Endothelial cell of umbilical vein (primary cell): ENCODE measurements around the gene CD320. TPM values are rescaled to one million over a fixed set of nuclear protein-coding genes. Genes with fewer than 3 reads are reported as not detected.

ENCODE experiments used
- BruUV-seq: library from RNA; stranded (reverse); fragments of 400-500 nt; replicated peaks from 2 replicates; lab custom pipeline; 2021; lab: Mats Ljungman, UMichigan
- CTCF ChIA-PET: fragments of 300-600, 350-600 bp; sonication (Branson Sonifier 250); formaldehyde crosslinking; loops from one replicate; lab custom pipeline; 2021; ENCODE audit warnings: antibody characterized with exemption, inconsistent platforms; lab: Charles Lee
- POLR2A ChIA-PET: fragments of 300-600, 350-600 bp; sonication (Branson Sonifier 250); formaldehyde crosslinking; loops from one replicate; lab custom pipeline; 2021; ENCODE audit warnings: antibody characterized with exemption, inconsistent platforms; lab: Charles Lee
- DNase-seq: peaks from one replicate; pipeline ENCODE4 v3.0.0-alpha.2; 2011; ENCODE audit warnings: low read depth, low spot score
- FAIRE-seq: peaks from 2 replicates; lab custom pipeline; 2011; peaks lifted over from hg19 to GRCh38; lab: Jason Lieb, UNC
- H2AFZ ChIP-seq: 2 replicates; pipeline ENCODE4 v1.6.0; 2012; ENCODE audit warnings: low read depth, low read length, control low read depth, inconsistent platforms
- H3K27ac ChIP-seq: 2 replicates; pipeline ENCODE4 v1.5.1; 2011; ENCODE audit warnings: low read depth, mild to moderate bottlenecking, control low read depth, low read length, moderate library complexity; ENCODE audit not compliant: insufficient read depth
- H3K27me3 ChIP-seq, 2 experiments: 2 replicates each; pipeline versions ENCODE4 v1.6.0 to v1.6.1; 2011; ENCODE audit warnings: low read length in 2 of 2, mixed read lengths in 1 of 2; ENCODE audit not compliant: control insufficient read depth in 2 of 2, insufficient read depth in 2 of 2
- H3K36me3 ChIP-seq, 2 experiments: 2 replicates in 1 of 2; 3 replicates in 1 of 2; pipeline ENCODE4 v1.5.1; 2011; ENCODE audit warnings: low read length in 2 of 2, mild to moderate bottlenecking in 1 of 2, moderate library complexity in 1 of 2; ENCODE audit not compliant: control insufficient read depth in 2 of 2, insufficient read depth in 2 of 2; ENCODE audit errors: extremely low read depth in 1 of 2
- H3K4me1 ChIP-seq: 3 replicates; pipeline ENCODE4 v1.5.1; 2011; ENCODE audit warnings: mild to moderate bottlenecking, low read length; ENCODE audit not compliant: control insufficient read depth, insufficient read depth; ENCODE audit errors: extremely low read depth
- H3K4me2 ChIP-seq: 2 replicates; pipeline ENCODE4 v1.6.1; 2011; ENCODE audit warnings: low read length, control low read depth, mixed read lengths; ENCODE audit not compliant: insufficient read depth
- H3K4me3 ChIP-seq, 3 experiments: fragments of 200-600 bp in 1 of 3; sonication (generic), shearing (Covaris generic) in 1 of 3; replicated peaks in 1 of 3; 2 replicates each; pipeline ENCODE4 v1.5.1; 2011 to 2016; ENCODE audit warnings: control low read depth in 3 of 3, low read length in 3 of 3, mild to moderate bottlenecking in 2 of 3, inconsistent platforms in 1 of 3, low read depth in 1 of 3, moderate library complexity in 1 of 3; ENCODE audit not compliant: insufficient read depth in 1 of 3
- H3K79me2 ChIP-seq: 2 replicates; pipeline ENCODE4 v1.6.0; 2012; ENCODE audit warnings: low read length, inconsistent platforms; ENCODE audit not compliant: control insufficient read depth, insufficient read depth
- H3K9ac ChIP-seq: replicated peaks from 2 replicates; pipeline ENCODE3; 2011; ENCODE audit warnings: low read length, control low read depth; ENCODE audit not compliant: insufficient read depth; ENCODE audit errors: extremely low read depth
- H3K9me1 ChIP-seq: replicated peaks from 3 replicates; pipeline ENCODE4 v1.6.0; 2011; ENCODE audit warnings: mild to moderate bottlenecking, low read length; ENCODE audit not compliant: control insufficient read depth, insufficient read depth; ENCODE audit errors: extremely low read depth
- H3K9me3 ChIP-seq: replicated peaks from 2 replicates; pipeline ENCODE4 v1.5.1; 2012; ENCODE audit warnings: low read length, inconsistent platforms; ENCODE audit not compliant: control insufficient read depth, insufficient read depth
- H4K20me1 ChIP-seq: replicated peaks from 2 replicates; pipeline ENCODE3; 2011; ENCODE audit warnings: mild to moderate bottlenecking, low read length; ENCODE audit not compliant: control insufficient read depth, insufficient read depth; ENCODE audit errors: extremely low read depth
- CTCF ChIP-seq, 2 donors: IDR thresholded peaks; 1 replicate in 1 of 2; 2 replicates in 1 of 2; pipeline ENCODE4 v1.5.1; 2011; ENCODE audit warnings: low read length in 2 of 2, mild to moderate bottlenecking in 2 of 2, moderate library complexity in 2 of 2, control low read depth in 1 of 2, inconsistent platforms in 1 of 2, low read depth in 1 of 2; ENCODE audit not compliant: insufficient read depth in 1 of 2; ENCODE audit errors: extremely low read depth in 1 of 2
- EZH2 ChIP-seq: IDR thresholded peaks from 2 replicates; pipeline ENCODE4 v1.6.1; 2012; ENCODE audit warnings: borderline replicate concordance, low read depth, mild to moderate bottlenecking, moderate library complexity, low read length, inconsistent platforms; ENCODE audit not compliant: severe bottlenecking
- FOS ChIP-seq: IDR thresholded peaks from 2 replicates; pipeline ENCODE4 v1.6.1; 2011; ENCODE audit warnings: mild to moderate bottlenecking, low read length, moderate library complexity, borderline replicate concordance; ENCODE audit not compliant: insufficient read depth
- GATA2 ChIP-seq: IDR thresholded peaks from 2 replicates; pipeline ENCODE4 v1.7.0; 2011; ENCODE audit warnings: low read depth, mild to moderate bottlenecking, moderate library complexity, mixed read lengths, low read length; ENCODE audit not compliant: insufficient read length, insufficient read depth
- JUN ChIP-seq: IDR thresholded peaks from 2 replicates; pipeline ENCODE4 v1.6.1; 2011; ENCODE audit warnings: borderline replicate concordance, low read depth; ENCODE audit not compliant: insufficient read length, insufficient read depth
- MAX ChIP-seq: IDR thresholded peaks from 2 replicates; pipeline ENCODE4 v1.6.1; 2011; ENCODE audit not compliant: insufficient read depth, insufficient read length
- MYC ChIP-seq: IDR thresholded peaks from one replicate; pipeline ENCODE4 v1.6.1; 2011; ENCODE audit warnings: mild to moderate bottlenecking, low read depth, low read length
- POLR2A ChIP-seq: IDR thresholded peaks from 2 replicates; pipeline ENCODE4 v1.6.1; 2012; ENCODE audit warnings: low read depth, mild to moderate bottlenecking, control low read depth, low read length
- POLR2AphosphoS5 ChIP-seq: IDR thresholded peaks from 2 replicates; pipeline ENCODE4 v1.6.1; 2012; ENCODE audit warnings: low read depth, mild to moderate bottlenecking, control low read depth, low read length, moderate library complexity; ENCODE audit not compliant: insufficient read depth
- dilution Hi-C: fragments of 300-500 bp; cut with MboI; formaldehyde crosslinking; loops from one replicate; pipeline ENCODE4 v1.15.0; 2019; ENCODE audit warnings: low sequenced_read_pairs; ENCODE audit not compliant: extremely low pct_ligation_motif_present
- intact Hi-C: fragments of 100-400 bp; cut with micrococcal nuclease; formaldehyde crosslinking; loops from one replicate; pipeline ENCODE4 v1.10.0; 2022
- polyA plus RNA-seq, 4 experiments: library from polyadenylated mRNA; depleted of rRNA in 3 of 4; stranded (reverse) in 3 of 4; unstranded in 1 of 4; fragments of >200 nt; gene quantifications; 2 replicates each; pipeline versions ENCODE4 v1.2.1 to v1.2.3, GENCODE V29; 2011 to 2012; ENCODE audit warnings: missing spikeins in 1 of 4
- total RNA-seq: library from RNA; stranded (reverse); gene quantifications from 2 replicates; pipeline ENCODE4 v1.2.3, GENCODE V29; 2021

Gene CD320
- total and polyA plus RNA-seq, 2 donors (not counting 3 experiments of a cell fraction or from before 2014, with no cell fraction given) = 84.9 to 190 TPM

GRCh38 chr19:8329996-8330395 is 21.8 kb upstream of the CD320 start:
- Histone ChIP-seq H3K79me2 (no peaks in the 10 kb centered on the region), H3K4me2 (no peak overlapping the region), H3K27ac (no peak overlapping the region), H3K27me3 (no peaks in the 10 kb centered on the region), H3K9me1 (no peaks in the 10 kb centered on the region), H3K9ac (no peak overlapping the region), H3K36me3 (peaks cover 3 to 20% of the 10 kb centered on the region in 2 experiments), H4K20me1 (no peaks in the 10 kb centered on the region), H3K4me3 (no peak overlapping the region), H3K4me1 (no peaks in the 10 kb centered on the region), H3K9me3 (no peaks in the 10 kb centered on the region), H2AFZ (no peak overlapping the region)
- intact Hi-C loops (no loop called here), dilution Hi-C loops (no loop called here)
- DNase-seq = no peak
- FAIRE-seq = no peak
- CTCF ChIA-PET = no interaction called here
- BruUV-seq = no TSS peak
- POLR2A ChIA-PET = no interaction called here
- TF ChIP-seq CTCF (IDR thresholded peaks at IDR 0.05; ENCODE audit: extremely low read depth in 1 of 2, insufficient read depth in 1 of 2, low read depth in 1 of 2, low read length in 2 of 2) (no peak), POLR2A (no peak), MYC (no peak), MAX (no peak), EZH2 (no peak), GATA2 (no peak), POLR2AphosphoS5 (no peak), FOS (no peak), JUN (no peak)
